ENCODE results near the gene SNRPB. TPM values are rescaled to one million over a fixed set of nuclear protein-coding genes. Genes with fewer than 3 reads are reported as not detected.

Gene SNRPB
- total RNA-seq, 1 donor from 2014 or later, result 86.1 TPM

DNA sequence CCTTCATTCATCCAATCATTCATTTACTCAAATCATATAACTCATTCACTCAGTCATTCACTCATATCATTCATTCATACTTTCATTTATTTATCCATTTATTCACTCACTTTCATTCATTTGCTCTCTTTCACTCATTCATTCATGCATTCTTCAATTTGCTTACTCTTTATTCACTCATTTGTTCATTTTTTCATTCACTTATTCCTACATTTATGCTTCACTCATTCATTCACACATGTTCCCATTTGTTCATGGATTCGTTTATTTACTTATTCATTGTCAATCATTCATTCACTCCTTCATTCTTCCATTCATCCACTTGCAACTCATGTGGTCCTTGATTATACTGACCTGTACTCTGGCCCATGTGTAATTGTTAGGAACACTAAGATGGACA is 39.4 kb downstream of the SNRPB start:
- Histone ChIP-seq H3K27ac (ENCODE audit: low read depth, low read length) (no peak overlapping the region), H3K36me3 (ENCODE audit: control insufficient read depth in 3 of 3, insufficient read depth in 3 of 3, low read length in 3 of 3) (no peaks in the 10 kb centered on the region), H3K9ac (ENCODE audit: low read depth in 1 of 3, low read length in 3 of 3) (no peak overlapping the region), H3K9me3 (ENCODE audit: control insufficient read depth in 3 of 3, low read length in 3 of 3) (peaks cover 0 to 2% (median 0%) of the 10 kb centered on the region in 3 donors), H3K4me3 (ENCODE audit: low read length in 3 of 3) (no peak overlapping the region), H3K4me1 (ENCODE audit: control insufficient read depth in 3 of 3, insufficient read depth in 3 of 3, low read length in 3 of 3) (no peaks in the 10 kb centered on the region), H3K27me3 (ENCODE audit: control insufficient read depth in 3 of 3, insufficient read depth in 3 of 3, low read length in 3 of 3) (peaks cover 0 to 9% (median 0%) of the 10 kb centered on the region in 3 donors)

GRCh38 chr20:2430538-2430937 is 40.1 kb downstream of the SNRPB start:
- Histone ChIP-seq H3K4me3 (ENCODE audit: low read length in 3 of 3) (no peak overlapping the region), H3K36me3 (ENCODE audit: control insufficient read depth in 3 of 3, insufficient read depth in 3 of 3, low read length in 3 of 3) (no peaks in the 10 kb centered on the region), H3K27me3 (ENCODE audit: control insufficient read depth in 3 of 3, insufficient read depth in 3 of 3, low read length in 3 of 3) (peaks cover 0 to 5% (median 0%) of the 10 kb centered on the region in 3 donors), H3K27ac (ENCODE audit: low read depth, low read length) (no peak overlapping the region), H3K9ac (ENCODE audit: low read depth in 1 of 3, low read length in 3 of 3) (no peak overlapping the region), H3K9me3 (ENCODE audit: control insufficient read depth in 3 of 3, low read length in 3 of 3) (no peaks in the 10 kb centered on the region), H3K4me1 (ENCODE audit: control insufficient read depth in 3 of 3, insufficient read depth in 3 of 3, low read length in 3 of 3) (no peaks in the 10 kb centered on the region)

DNA sequence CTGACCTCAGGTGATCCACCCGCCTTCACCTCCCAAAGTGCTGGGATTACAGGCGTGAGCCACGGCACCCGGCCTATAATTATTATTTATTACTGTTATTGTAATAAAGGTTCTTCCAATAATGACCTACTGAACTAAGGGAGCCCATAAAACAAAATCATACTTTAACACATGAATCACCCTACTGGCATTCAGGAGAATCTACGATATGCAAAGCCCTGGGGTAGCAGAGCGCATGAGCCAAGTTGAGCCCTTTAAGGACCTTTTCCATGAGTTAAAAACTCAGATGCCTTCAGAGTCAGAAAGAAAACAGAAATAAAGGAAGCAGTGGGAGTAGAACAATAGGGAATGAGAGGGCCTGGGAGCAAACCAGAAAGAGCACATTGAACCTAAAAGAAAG is 41.5 kb downstream of the SNRPB start:
- no peaks in the 10 kb centered on the region for H3K4me1 ChIP-seq (ENCODE audit: control insufficient read depth in 3 of 3, insufficient read depth in 3 of 3, low read length in 3 of 3)
- H3K4me3 ChIP-seq (ENCODE audit: low read length in 3 of 3), result no peak overlapping the region
- H3K27ac ChIP-seq (ENCODE audit: low read depth, low read length), result no peak overlapping the region
- H3K36me3 ChIP-seq (ENCODE audit: control insufficient read depth in 3 of 3, insufficient read depth in 3 of 3, low read length in 3 of 3), result no peaks in the 10 kb centered on the region
- H3K27me3 ChIP-seq (ENCODE audit: control insufficient read depth in 3 of 3, insufficient read depth in 3 of 3, low read length in 3 of 3), result peaks cover 0 to 4% (median 0%) of the 10 kb centered on the region in 3 donors
- no peak overlapping the region for H3K9ac ChIP-seq (ENCODE audit: low read depth in 1 of 3, low read length in 3 of 3)
- H3K9me3 ChIP-seq (ENCODE audit: control insufficient read depth in 3 of 3, low read length in 3 of 3), result no peaks in the 10 kb centered on the region

DNA sequence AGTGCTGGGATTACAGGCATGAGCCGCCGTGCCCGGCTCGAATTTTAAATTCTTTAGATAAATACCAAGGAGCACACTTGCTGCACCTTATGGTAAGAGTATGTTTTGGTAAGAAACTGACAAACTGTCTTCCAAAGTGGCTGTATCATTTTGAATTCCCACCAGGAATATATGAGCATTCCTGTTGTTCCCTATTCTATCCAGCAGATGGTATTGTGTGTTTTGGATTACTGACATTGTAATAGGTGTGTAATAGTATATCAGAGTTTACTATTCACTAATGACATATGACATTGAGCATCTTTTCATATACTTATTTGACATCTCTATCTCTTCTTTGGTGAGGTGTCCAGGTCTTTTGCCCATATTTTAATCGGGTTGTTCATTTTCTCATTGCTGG is 49.3 kb downstream of the SNRPB start:
- Histone ChIP-seq H3K27ac (ENCODE audit: low read depth, low read length) (no peak overlapping the region), H3K9me3 (ENCODE audit: control insufficient read depth in 3 of 3, low read length in 3 of 3) (no peaks in the 10 kb centered on the region), H3K4me3 (ENCODE audit: low read length in 3 of 3) (no peak overlapping the region), H3K36me3 (ENCODE audit: control insufficient read depth in 3 of 3, insufficient read depth in 3 of 3, low read length in 3 of 3) (no peaks in the 10 kb centered on the region), H3K9ac (ENCODE audit: low read depth in 1 of 3, low read length in 3 of 3) (no peak overlapping the region), H3K4me1 (ENCODE audit: control insufficient read depth in 3 of 3, insufficient read depth in 3 of 3, low read length in 3 of 3) (no peaks in the 10 kb centered on the region), H3K27me3 (ENCODE audit: control insufficient read depth in 3 of 3, insufficient read depth in 3 of 3, low read length in 3 of 3) (no peaks in the 10 kb centered on the region)

- no peak overlapping the region for H3K9ac ChIP-seq (ENCODE audit: low read depth in 1 of 3, low read length in 3 of 3)
- H3K4me3 ChIP-seq (ENCODE audit: low read length in 3 of 3), result no peak overlapping the region
- no peaks in the 10 kb centered on the region for H3K36me3 ChIP-seq (ENCODE audit: control insufficient read depth in 3 of 3, insufficient read depth in 3 of 3, low read length in 3 of 3)
- peaks cover 0 to 5% (median 0%) of the 10 kb centered on the region in 3 donors for H3K27me3 ChIP-seq (ENCODE audit: control insufficient read depth in 3 of 3, insufficient read depth in 3 of 3, low read length in 3 of 3)
- H3K4me1 ChIP-seq (ENCODE audit: control insufficient read depth in 3 of 3, insufficient read depth in 3 of 3, low read length in 3 of 3), result no peaks in the 10 kb centered on the region
- no peak overlapping the region for H3K27ac ChIP-seq (ENCODE audit: low read depth, low read length)
- no peaks in the 10 kb centered on the region for H3K9me3 ChIP-seq (ENCODE audit: control insufficient read depth in 3 of 3, low read length in 3 of 3)
Observed at GRCh38 chr20:2420510-2420909, 50.1 kb downstream of the SNRPB start.

DNA sequence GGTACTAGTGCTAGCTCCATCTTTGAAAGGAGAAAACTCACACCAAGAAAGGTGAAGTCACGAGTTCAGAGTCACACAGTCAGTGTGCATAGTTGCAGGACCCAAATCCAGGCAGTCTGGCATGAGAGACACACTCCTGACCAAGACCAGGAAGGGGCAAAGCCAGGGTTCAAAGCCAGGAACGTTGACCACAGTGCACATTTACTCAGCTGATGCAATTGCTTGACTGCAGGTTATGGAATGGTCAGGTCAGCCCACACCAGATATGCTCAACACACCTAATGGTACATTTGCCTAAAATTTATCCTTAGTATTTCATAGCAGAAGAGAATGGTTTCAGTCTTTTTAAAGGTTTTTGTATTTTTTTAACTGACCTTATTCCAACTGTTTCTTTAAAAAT is 52.2 kb downstream of the SNRPB start:
- no peaks in the 10 kb centered on the region for H3K9me3 ChIP-seq (ENCODE audit: control insufficient read depth in 3 of 3, low read length in 3 of 3)
- no peaks in the 10 kb centered on the region for H3K36me3 ChIP-seq (ENCODE audit: control insufficient read depth in 3 of 3, insufficient read depth in 3 of 3, low read length in 3 of 3)
- H3K4me3 ChIP-seq (ENCODE audit: low read length in 3 of 3), result no peak overlapping the region
- peaks cover 0 to 8% (median 0%) of the 10 kb centered on the region in 3 donors for H3K27me3 ChIP-seq (ENCODE audit: control insufficient read depth in 3 of 3, insufficient read depth in 3 of 3, low read length in 3 of 3)
- H3K27ac ChIP-seq (ENCODE audit: low read depth, low read length), result no peak overlapping the region
- no peak overlapping the region for H3K9ac ChIP-seq (ENCODE audit: low read depth in 1 of 3, low read length in 3 of 3)
- H3K4me1 ChIP-seq (ENCODE audit: control insufficient read depth in 3 of 3, insufficient read depth in 3 of 3, low read length in 3 of 3), result no peaks in the 10 kb centered on the region

DNA sequence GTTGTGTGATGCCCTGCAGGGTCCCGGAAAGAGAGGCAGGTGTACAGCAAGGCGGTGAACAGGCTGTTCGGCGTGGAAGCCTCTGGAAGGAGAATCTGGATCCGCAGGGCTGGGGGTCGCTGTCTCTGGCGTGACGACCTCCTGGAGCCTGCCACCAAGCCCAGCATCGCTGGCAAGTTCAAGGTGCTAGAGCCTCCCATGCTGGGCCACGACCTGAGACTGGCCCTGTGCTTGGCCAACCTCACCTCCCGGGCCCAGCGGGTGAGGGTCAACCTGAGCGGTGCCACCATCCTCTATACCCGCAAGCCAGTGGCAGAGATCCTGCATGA is 53.4 kb downstream of the SNRPB start:
- Histone ChIP-seq H3K4me1 (ENCODE audit: control insufficient read depth in 3 of 3, insufficient read depth in 3 of 3, low read length in 3 of 3) (no peaks in the 10 kb centered on the region), H3K9me3 (ENCODE audit: control insufficient read depth in 3 of 3, low read length in 3 of 3) (no peaks in the 10 kb centered on the region), H3K4me3 (ENCODE audit: low read length in 3 of 3) (no peak overlapping the region), H3K9ac (ENCODE audit: low read depth in 1 of 3, low read length in 3 of 3) (no peak overlapping the region), H3K36me3 (ENCODE audit: control insufficient read depth in 3 of 3, insufficient read depth in 3 of 3, low read length in 3 of 3) (no peaks in the 10 kb centered on the region), H3K27ac (ENCODE audit: low read depth, low read length) (no peak overlapping the region), H3K27me3 (ENCODE audit: control insufficient read depth in 3 of 3, insufficient read depth in 3 of 3, low read length in 3 of 3) (peaks cover 0 to 9% (median 0%) of the 10 kb centered on the region in 3 donors)

DNA sequence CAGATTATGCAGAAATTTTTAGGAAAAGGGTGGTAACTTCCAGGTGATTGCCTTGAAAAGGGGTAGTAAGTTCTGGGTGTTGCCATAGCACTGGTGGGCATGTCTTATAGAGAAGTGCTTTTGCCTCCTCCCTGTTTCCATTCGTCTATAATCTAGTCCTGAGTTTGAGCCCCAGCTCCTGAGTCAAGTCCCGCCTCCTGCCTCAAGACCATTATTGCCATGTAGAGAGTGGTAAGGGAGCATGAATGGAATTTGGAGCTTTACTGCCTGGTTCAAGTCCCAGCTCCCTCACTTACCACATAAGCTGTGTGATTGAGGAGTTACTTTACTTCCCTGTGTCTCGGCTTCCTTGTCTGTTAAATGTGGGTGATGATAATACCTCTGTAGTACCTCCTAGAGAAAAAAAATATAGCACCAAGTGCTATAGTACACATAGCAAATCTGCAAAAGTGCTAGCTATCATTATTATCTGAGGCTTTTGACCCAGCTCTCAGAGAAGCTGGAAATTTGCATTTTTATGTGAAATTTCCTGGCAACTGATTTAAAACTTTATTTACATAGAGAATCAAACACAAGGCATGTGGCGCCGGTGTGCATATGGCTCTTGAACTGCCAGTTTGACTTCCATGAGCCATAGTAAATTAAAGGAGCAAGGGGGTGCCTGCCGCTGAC is 53.9 kb downstream of the SNRPB start:
- no peaks in the 10 kb centered on the region for H3K9me3 ChIP-seq (ENCODE audit: control insufficient read depth in 3 of 3, low read length in 3 of 3)
- no peaks in the 10 kb centered on the region for H3K36me3 ChIP-seq (ENCODE audit: control insufficient read depth in 3 of 3, insufficient read depth in 3 of 3, low read length in 3 of 3)
- no peak overlapping the region for H3K9ac ChIP-seq (ENCODE audit: low read depth in 1 of 3, low read length in 3 of 3)
- peaks cover 0 to 10% (median 0%) of the 10 kb centered on the region in 3 donors for H3K27me3 ChIP-seq (ENCODE audit: control insufficient read depth in 3 of 3, insufficient read depth in 3 of 3, low read length in 3 of 3)
- H3K4me3 ChIP-seq (ENCODE audit: low read length in 3 of 3), result no peak overlapping the region
- no peak overlapping the region for H3K27ac ChIP-seq (ENCODE audit: low read depth, low read length)
- no peaks in the 10 kb centered on the region for H3K4me1 ChIP-seq (ENCODE audit: control insufficient read depth in 3 of 3, insufficient read depth in 3 of 3, low read length in 3 of 3)

Small RNA genes within 50 kb of the gene (small RNA-seq; reads per million reads assigned to genes)
- not detected for gene RF00019

Other genes starting within 250 kb of the SNRPB start
- under 0.01 TPM for gene TGM3, start 174.8 kb downstream of the SNRPB start, total RNA-seq
- gene TGM6, start 89.9 kb downstream of the SNRPB start, total RNA-seq, result not detected
- 12.5 TPM for gene ZNF343, start 38.1 kb upstream of the SNRPB start, total RNA-seq
- gene TMC2, start 65.8 kb upstream of the SNRPB start, total RNA-seq, result not detected
- gene NOP56, start 181.8 kb upstream of the SNRPB start, total RNA-seq, result 103 TPM
- gene IDH3B, start 193.4 kb upstream of the SNRPB start, total RNA-seq, result 156 TPM
- 2.6 TPM for gene EBF4, start 222.0 kb upstream of the SNRPB start, total RNA-seq

Measured in skeletal muscle tissue (tissue), 5 donors.